SK-N-SH (cell line): ENCODE results near the gene SIRPA. TPM values are rescaled to one million over a fixed set of nuclear protein-coding genes. Genes with fewer than 3 reads are reported as not detected.

Source experiments
- CTCF ChIA-PET: fragments of 300-600, 350-600 bp; formaldehyde crosslinking; extraction: SDS; loops from one replicate; lab custom pipeline; 2021; lab: Yijun Ruan, JAX
- POLR2A ChIA-PET: fragments of 350-600 bp; sonication (Branson Sonifier 250); formaldehyde crosslinking; extraction: SDS; loops from one replicate; lab custom pipeline; 2020; ENCODE audit warnings: antibody characterized with exemption, inconsistent platforms; lab: Yijun Ruan, JAX
- DNase-seq: peaks from one replicate; pipeline ENCODE4 v3.0.0; 2012
- H2AFZ ChIP-seq: fragments of 200-600 bp; sonication (generic); 2 replicates; pipeline ENCODE4 v1.8.1; 2016; ENCODE audit warnings: antibody characterized with exemption, mild to moderate bottlenecking, low read depth
- H3F3A ChIP-seq: fragments of 200-600 bp; sonication (generic); replicated peaks from 2 replicates; pipeline ENCODE3; 2016; ENCODE audit warnings: antibody characterized with exemption, mild to moderate bottlenecking; ENCODE audit not compliant: insufficient read depth
- H3K27ac ChIP-seq, 2 experiments: fragments of 200-500 bp in 1 of 2; fragments of 200-600 bp in 1 of 2; sonication (Bioruptor generic) in 1 of 2; sonication (generic), shearing (Covaris generic) in 1 of 2; 2 replicates each; pipeline versions ENCODE4 v1.5.1 to v1.6.1; 2014 to 2016; ENCODE audit warnings: low read depth in 2 of 2, inconsistent platforms in 1 of 2, low read length in 1 of 2, mild to moderate bottlenecking in 1 of 2, mixed read lengths in 1 of 2
- H3K27me3 ChIP-seq: fragments of 200-600 bp; sonication (generic), shearing (Covaris generic); 2 replicates; pipeline ENCODE4 v1.6.1; 2016; ENCODE audit warnings: mixed run types; ENCODE audit not compliant: insufficient read depth
- H3K36me3 ChIP-seq, 2 experiments: fragments of 200-500 bp in 1 of 2; fragments of 200-600 bp in 1 of 2; sonication (Bioruptor generic) in 1 of 2; sonication (generic) in 1 of 2; replicated peaks in 1 of 2; 2 replicates each; pipeline versions ENCODE3 to v1.5.1; 2014 to 2016; ENCODE audit warnings: low read length in 1 of 2, mild to moderate bottlenecking in 1 of 2; ENCODE audit not compliant: insufficient read depth in 2 of 2, control insufficient read depth in 1 of 2
- H3K4me1 ChIP-seq, 2 experiments: fragments of 200-500 bp in 1 of 2; fragments of 200-600 bp in 1 of 2; sonication (Bioruptor generic) in 1 of 2; sonication (generic), shearing (Covaris generic) in 1 of 2; 2 replicates each; pipeline versions ENCODE4 v1.5.1 to v1.6.1; 2014 to 2016; ENCODE audit warnings: low read depth in 1 of 2, low read length in 1 of 2, mixed run types in 1 of 2; ENCODE audit not compliant: insufficient read depth in 2 of 2, control insufficient read depth in 1 of 2
- H3K4me2 ChIP-seq: fragments of 200-600 bp; sonication (generic), shearing (Covaris generic); 2 replicates; pipeline ENCODE4 v1.6.1; 2017; ENCODE audit warnings: mixed run types
- H3K4me3 ChIP-seq, 2 experiments: fragments of 200-500 bp in 1 of 2; fragments of 200-600 bp in 1 of 2; sonication (Bioruptor generic) in 1 of 2; sonication (generic), shearing (Covaris generic) in 1 of 2; 2 replicates each; pipeline versions ENCODE4 v1.5.1 to v1.8.1; 2014 to 2016; ENCODE audit warnings: low read depth in 2 of 2, inconsistent platforms in 1 of 2, low read length in 1 of 2, mild to moderate bottlenecking in 1 of 2, mixed read lengths in 1 of 2, moderate library complexity in 1 of 2
- H3K79me2 ChIP-seq: fragments of 200-600 bp; sonication (generic); 2 replicates; pipeline ENCODE4 v1.8.1; 2017; ENCODE audit warnings: mild to moderate bottlenecking; ENCODE audit not compliant: insufficient read depth
- H3K9ac ChIP-seq: fragments of 200-600 bp; sonication (generic); 2 replicates; pipeline ENCODE4 v1.6.1; 2017; ENCODE audit warnings: mixed run types
- H3K9me2 ChIP-seq: fragments of 200-600 bp; sonication (generic); 2 replicates; pipeline ENCODE4 v1.6.1; 2017; ENCODE audit warnings: mixed run types
- H3K9me3 ChIP-seq: fragments of 200-600 bp; sonication (generic); 2 replicates; pipeline ENCODE4 v1.6.1; 2017; ENCODE audit warnings: mixed run types, mild to moderate bottlenecking, moderate library complexity
- H4K20me1 ChIP-seq: fragments of 200-600 bp; sonication (generic); 2 replicates; pipeline ENCODE4 v1.6.1; 2017; ENCODE audit warnings: mild to moderate bottlenecking, mixed run types; ENCODE audit not compliant: insufficient read depth
- CHD2 ChIP-seq: fragments of 150-350 bp; IDR thresholded peaks from 2 replicates; pipeline ENCODE4 v1.6.1; 2018; ENCODE audit warnings: low read length; ENCODE audit not compliant: partially characterized antibody
- EP300 ChIP-seq, 2 experiments: IDR thresholded peaks; 2 replicates each; pipeline versions ENCODE4 v1.4.0 to v1.6.1; 2012; ENCODE audit warnings: borderline replicate concordance in 1 of 2, low read depth in 1 of 2, low read length in 1 of 2
- EZH2phosphoT487 ChIP-seq: fragments of 200-600 bp; sonication (generic); IDR thresholded peaks from 2 replicates; pipeline ENCODE4 v1.6.1; 2017; ENCODE audit warnings: low read depth, mixed run types, mild to moderate bottlenecking, antibody characterized with exemption, moderate library complexity, borderline replicate concordance
- FOSL2 ChIP-seq: IDR thresholded peaks from 2 replicates; pipeline ENCODE4 v1.4.0; 2012; ENCODE audit warnings: low read depth, mild to moderate bottlenecking, moderate library complexity, borderline replicate concordance
- FOXJ3 ChIP-seq: sonication (generic); formaldehyde crosslinking; IDR thresholded peaks from 2 replicates; pipeline ENCODE4 v1.5.1; 2020; ENCODE audit warnings: mild to moderate bottlenecking, missing genetic modification reagents
- FOXM1 ChIP-seq: IDR thresholded peaks from 2 replicates; pipeline ENCODE4 v1.4.0; 2012; ENCODE audit warnings: low read depth, mild to moderate bottlenecking
- GABPA ChIP-seq: IDR thresholded peaks from 2 replicates; pipeline ENCODE4 v1.4.0; 2012; ENCODE audit warnings: low read depth, mild to moderate bottlenecking
- GATA2 ChIP-seq: sonication (generic); formaldehyde crosslinking; IDR thresholded peaks from 2 replicates; pipeline ENCODE4 v1.5.0; 2020; ENCODE audit warnings: mild to moderate bottlenecking, missing genetic modification reagents
- JUND ChIP-seq: IDR thresholded peaks from 2 replicates; pipeline ENCODE4 v1.4.0; 2012
- MEF2A ChIP-seq: IDR thresholded peaks from 2 replicates; pipeline ENCODE4 v1.4.0; 2012; ENCODE audit warnings: low read depth, borderline replicate concordance
- NFIC ChIP-seq: IDR thresholded peaks from 2 replicates; pipeline ENCODE4 v1.4.0; 2012; ENCODE audit warnings: borderline replicate concordance
- POLR2AphosphoS5 ChIP-seq: IDR thresholded peaks from 2 replicates; pipeline ENCODE4 v1.6.1; 2012; ENCODE audit warnings: low read depth, low read length
- RAD21 ChIP-seq: IDR thresholded peaks from 2 replicates; pipeline ENCODE4 v1.6.1; 2012; ENCODE audit warnings: mild to moderate bottlenecking, low read length
- RCOR1 ChIP-seq: fragments of 150-350 bp; IDR thresholded peaks from 2 replicates; pipeline ENCODE4 v1.6.1; 2017; ENCODE audit warnings: antibody characterized with exemption, low read length
- RFX5 ChIP-seq: IDR thresholded peaks from 2 replicates; pipeline ENCODE4 v1.6.1; 2012; ENCODE audit warnings: mild to moderate bottlenecking, improper control_type of control experiment, low read length
- RXRA ChIP-seq: IDR thresholded peaks from 2 replicates; pipeline ENCODE4 v1.4.0; 2012; ENCODE audit warnings: low read depth, mild to moderate bottlenecking, borderline replicate concordance
- SMC3 ChIP-seq: IDR thresholded peaks from 2 replicates; pipeline ENCODE4 v1.6.1; 2012; ENCODE audit warnings: low read depth, low read length, improper control_type of control experiment
- TCF12 ChIP-seq: IDR thresholded peaks from 2 replicates; pipeline ENCODE4 v1.4.0; 2012
- TEAD4 ChIP-seq: IDR thresholded peaks from 2 replicates; pipeline ENCODE4 v1.4.0; 2012; ENCODE audit warnings: mild to moderate bottlenecking, borderline replicate concordance; ENCODE audit not compliant: insufficient read depth
- YY1 ChIP-seq: IDR thresholded peaks from 2 replicates; pipeline ENCODE4 v1.4.0; 2012; ENCODE audit warnings: low read depth, mild to moderate bottlenecking
- WGBS: methylation state at CpG from one replicate; pipeline ENCODE4 v1.1.6; 2017; ENCODE audit warnings: low lambda C conversion rate; 5-methylcytosine and 5-hydroxymethylcytosine counted together
- polyA plus RNA-seq, 3 experiments: library from polyadenylated mRNA; depleted of rRNA; stranded (reverse); fragments of >200 nt; gene quantifications; 2 replicates each; pipeline ENCODE4 v1.2.3, GENCODE V29; 2012
- TF ChIP-seq, protein P1 (sequence below): IDR thresholded peaks from 2 replicates; pipeline ENCODE4 v1.6.1; 2012; ENCODE audit warnings: mild to moderate bottlenecking, low read depth, low read length, moderate library complexity
- TF ChIP-seq, protein P2 (sequence below): IDR thresholded peaks from 2 replicates; pipeline ENCODE4 v1.4.0; 2012; ENCODE audit warnings: low read depth, borderline replicate concordance
- TF ChIP-seq, protein P3 (sequence below): fragments of 150-350 bp; IDR thresholded peaks from 2 replicates; pipeline ENCODE4 v1.6.1; 2016; ENCODE audit warnings: mild to moderate bottlenecking, low read depth, low read length
- TF ChIP-seq, protein P4 (sequence below): IDR thresholded peaks from 2 replicates; pipeline ENCODE4 v1.4.0; 2012; ENCODE audit warnings: low read depth

The SIRPA gene
- polyA plus RNA-seq, 1 of the 3 experiments (the other 2 are of a cell fraction), result 9.1 TPM

DNA sequence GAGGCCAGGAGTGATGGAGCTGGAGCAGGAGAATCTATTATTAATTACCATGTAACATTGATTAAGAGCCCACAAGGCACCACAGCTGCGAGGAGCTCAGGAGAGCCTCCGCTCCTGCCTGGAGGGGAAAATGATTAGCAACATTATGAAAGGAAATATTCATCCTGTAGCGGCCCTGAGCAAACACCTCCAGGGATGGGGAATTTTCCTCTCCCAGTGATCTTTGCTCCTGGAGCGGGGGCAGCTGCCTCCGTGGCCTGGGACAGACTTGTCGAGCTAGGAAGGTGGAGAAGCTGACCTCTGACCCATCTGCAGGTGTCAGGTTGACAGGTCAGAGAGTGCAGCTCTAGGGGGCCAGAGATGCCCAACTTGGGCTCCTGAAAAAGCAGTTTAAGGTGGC is 40.1 kb upstream of the SIRPA start:
- no peaks in the 10 kb centered on the region for H3K27me3 ChIP-seq
- no peaks in the 10 kb centered on the region for H3K79me2 ChIP-seq
- H3K27ac ChIP-seq, result no peak overlapping the region
- no peak overlapping the region for H2AFZ ChIP-seq
- no peaks in the 10 kb centered on the region for H3K9me3 ChIP-seq
- ChIA-PET CTCF (interaction anchor here (1.0 to 1.4 kb wide), 2 partner anchors 12 to 91 kb away, joined by 3 to 4 read pairs; no protein-coding TSS in a partner anchor), POLR2A (no interaction called here)
- no peak for TF ChIP-seq EP300 (IDR thresholded peaks at IDR 0.05; ENCODE audit: borderline replicate concordance in 1 of 2, low read depth in 1 of 2, low read length in 1 of 2)
- TF ChIP-seq JUND, result no peak
- TF ChIP-seq EZH2phosphoT487, result no peak
- TF ChIP-seq RAD21, result no peak
- TF ChIP-seq RFX5, result no peak
- no peak for TF ChIP-seq FOXJ3 (CRISPR knock-in tag)
- TF ChIP-seq RCOR1, result no peak
- no peak for TF ChIP-seq SMC3
- no peak for TF ChIP-seq RXRA
- TF ChIP-seq GATA2 (CRISPR knock-in tag), result no peak
- no peak for TF ChIP-seq MEF2A
- no peak for TF ChIP-seq TCF12
- no peak for TF ChIP-seq CHD2
- TF ChIP-seq GABPA, result no peak
- TF ChIP-seq YY1, result no peak
- 80% methylated on average over 3 of the region's 6 CpGs for WGBS
- H3F3A ChIP-seq, result no peaks in the 10 kb centered on the region
- DNase-seq, result no peak
- peaks cover 1 to 9% of the 10 kb centered on the region in 2 experiments; a peak in 2 of 4 replicates for H3K4me1 ChIP-seq
- no peak overlapping the region for H3K4me3 ChIP-seq
- no peak overlapping the region for H3K4me2 ChIP-seq
- H4K20me1 ChIP-seq, result no peaks in the 10 kb centered on the region
- no peak overlapping the region for H3K9ac ChIP-seq
- no peaks in the 10 kb centered on the region for H3K9me2 ChIP-seq
- H3K36me3 ChIP-seq, result no peaks in the 10 kb centered on the region

DNA sequence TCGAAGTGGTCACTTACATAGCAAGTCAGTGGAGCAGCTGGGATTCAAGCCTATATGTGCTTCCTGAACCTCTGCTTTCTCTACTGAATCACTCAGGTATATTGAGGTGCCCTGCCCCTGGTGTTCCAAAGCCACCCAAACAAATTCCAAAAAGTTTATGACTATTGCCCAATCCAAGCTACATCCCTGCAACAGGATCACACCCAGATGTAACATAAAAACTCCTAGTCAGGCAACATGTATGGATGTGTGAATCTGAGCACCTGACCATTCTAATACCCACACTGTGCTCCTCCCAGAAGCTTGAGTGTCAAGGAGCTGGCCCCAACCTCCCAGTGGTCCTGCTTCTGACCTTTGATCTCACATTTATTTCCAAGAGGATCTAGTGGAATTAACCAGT is 39.5 kb upstream of the SIRPA start:
- Histone ChIP-seq H3K79me2 (no peaks in the 10 kb centered on the region), H3K4me1 (peaks cover 6 to 13% of the 10 kb centered on the region in 2 experiments; a peak in 2 of 4 replicates), H3K27ac (no peak overlapping the region), H3K27me3 (no peaks in the 10 kb centered on the region), H4K20me1 (no peaks in the 10 kb centered on the region), H3K36me3 (no peaks in the 10 kb centered on the region), H3K4me3 (no peak overlapping the region), H3K4me2 (no peak overlapping the region), H3F3A (no peaks in the 10 kb centered on the region), H2AFZ (no peak overlapping the region), H3K9ac (no peak overlapping the region), H3K9me2 (no peaks in the 10 kb centered on the region), H3K9me3 (no peaks in the 10 kb centered on the region)
- CTCF ChIA-PET, result interaction anchor here (1.0 to 1.4 kb wide), 2 partner anchors 11 to 91 kb away, joined by 3 to 4 read pairs; no protein-coding TSS in a partner anchor
- DNase-seq, result no peak
- POLR2A ChIA-PET, result no interaction called here
- WGBS, result 6% methylated on average over 1 of the region's 1 CpG
- TF ChIP-seq NFIC (no peak), TEAD4 (no peak), FOSL2 (no peak), POLR2AphosphoS5 (no peak), FOXM1 (no peak), EP300 (IDR thresholded peaks at IDR 0.05; ENCODE audit: borderline replicate concordance in 1 of 2, low read depth in 1 of 2, low read length in 1 of 2) (no peak), RCOR1 (no peak), YY1 (no peak)
- TF ChIP-seq, protein P1, sequence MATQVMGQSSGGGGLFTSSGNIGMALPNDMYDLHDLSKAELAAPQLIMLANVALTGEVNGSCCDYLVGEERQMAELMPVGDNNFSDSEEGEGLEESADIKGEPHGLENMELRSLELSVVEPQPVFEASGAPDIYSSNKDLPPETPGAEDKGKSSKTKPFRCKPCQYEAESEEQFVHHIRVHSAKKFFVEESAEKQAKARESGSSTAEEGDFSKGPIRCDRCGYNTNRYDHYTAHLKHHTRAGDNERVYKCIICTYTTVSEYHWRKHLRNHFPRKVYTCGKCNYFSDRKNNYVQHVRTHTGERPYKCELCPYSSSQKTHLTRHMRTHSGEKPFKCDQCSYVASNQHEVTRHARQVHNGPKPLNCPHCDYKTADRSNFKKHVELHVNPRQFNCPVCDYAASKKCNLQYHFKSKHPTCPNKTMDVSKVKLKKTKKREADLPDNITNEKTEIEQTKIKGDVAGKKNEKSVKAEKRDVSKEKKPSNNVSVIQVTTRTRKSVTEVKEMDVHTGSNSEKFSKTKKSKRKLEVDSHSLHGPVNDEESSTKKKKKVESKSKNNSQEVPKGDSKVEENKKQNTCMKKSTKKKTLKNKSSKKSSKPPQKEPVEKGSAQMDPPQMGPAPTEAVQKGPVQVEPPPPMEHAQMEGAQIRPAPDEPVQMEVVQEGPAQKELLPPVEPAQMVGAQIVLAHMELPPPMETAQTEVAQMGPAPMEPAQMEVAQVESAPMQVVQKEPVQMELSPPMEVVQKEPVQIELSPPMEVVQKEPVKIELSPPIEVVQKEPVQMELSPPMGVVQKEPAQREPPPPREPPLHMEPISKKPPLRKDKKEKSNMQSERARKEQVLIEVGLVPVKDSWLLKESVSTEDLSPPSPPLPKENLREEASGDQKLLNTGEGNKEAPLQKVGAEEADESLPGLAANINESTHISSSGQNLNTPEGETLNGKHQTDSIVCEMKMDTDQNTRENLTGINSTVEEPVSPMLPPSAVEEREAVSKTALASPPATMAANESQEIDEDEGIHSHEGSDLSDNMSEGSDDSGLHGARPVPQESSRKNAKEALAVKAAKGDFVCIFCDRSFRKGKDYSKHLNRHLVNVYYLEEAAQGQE, result no peak
- TF ChIP-seq, protein P2, sequence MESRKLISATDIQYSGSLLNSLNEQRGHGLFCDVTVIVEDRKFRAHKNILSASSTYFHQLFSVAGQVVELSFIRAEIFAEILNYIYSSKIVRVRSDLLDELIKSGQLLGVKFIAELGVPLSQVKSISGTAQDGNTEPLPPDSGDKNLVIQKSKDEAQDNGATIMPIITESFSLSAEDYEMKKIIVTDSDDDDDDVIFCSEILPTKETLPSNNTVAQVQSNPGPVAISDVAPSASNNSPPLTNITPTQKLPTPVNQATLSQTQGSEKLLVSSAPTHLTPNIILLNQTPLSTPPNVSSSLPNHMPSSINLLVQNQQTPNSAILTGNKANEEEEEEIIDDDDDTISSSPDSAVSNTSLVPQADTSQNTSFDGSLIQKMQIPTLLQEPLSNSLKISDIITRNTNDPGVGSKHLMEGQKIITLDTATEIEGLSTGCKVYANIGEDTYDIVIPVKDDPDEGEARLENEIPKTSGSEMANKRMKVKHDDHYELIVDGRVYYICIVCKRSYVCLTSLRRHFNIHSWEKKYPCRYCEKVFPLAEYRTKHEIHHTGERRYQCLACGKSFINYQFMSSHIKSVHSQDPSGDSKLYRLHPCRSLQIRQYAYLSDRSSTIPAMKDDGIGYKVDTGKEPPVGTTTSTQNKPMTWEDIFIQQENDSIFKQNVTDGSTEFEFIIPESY, result no peak
- TF ChIP-seq, protein P3, sequence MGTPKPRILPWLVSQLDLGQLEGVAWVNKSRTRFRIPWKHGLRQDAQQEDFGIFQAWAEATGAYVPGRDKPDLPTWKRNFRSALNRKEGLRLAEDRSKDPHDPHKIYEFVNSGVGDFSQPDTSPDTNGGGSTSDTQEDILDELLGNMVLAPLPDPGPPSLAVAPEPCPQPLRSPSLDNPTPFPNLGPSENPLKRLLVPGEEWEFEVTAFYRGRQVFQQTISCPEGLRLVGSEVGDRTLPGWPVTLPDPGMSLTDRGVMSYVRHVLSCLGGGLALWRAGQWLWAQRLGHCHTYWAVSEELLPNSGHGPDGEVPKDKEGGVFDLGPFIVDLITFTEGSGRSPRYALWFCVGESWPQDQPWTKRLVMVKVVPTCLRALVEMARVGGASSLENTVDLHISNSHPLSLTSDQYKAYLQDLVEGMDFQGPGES, result no peak
- TF ChIP-seq, protein P4, sequence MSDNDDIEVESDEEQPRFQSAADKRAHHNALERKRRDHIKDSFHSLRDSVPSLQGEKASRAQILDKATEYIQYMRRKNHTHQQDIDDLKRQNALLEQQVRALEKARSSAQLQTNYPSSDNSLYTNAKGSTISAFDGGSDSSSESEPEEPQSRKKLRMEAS, result no peak
